Liver (tissue), 9 donors: ENCODE measurements around the gene WIPI1. TPM values are rescaled to one million over a fixed set of nuclear protein-coding genes. Genes with fewer than 3 reads are reported as not detected.

Source experiments
- DNase-seq: peaks from one replicate; pipeline ENCODE4 v3.0.0-alpha.2; 2017; ENCODE audit warnings: low spot score
- H3K27ac ChIP-seq, 2 donors: one replicate each; pipeline ENCODE4 v1.7.0; 2013; ENCODE audit warnings: inconsistent platforms in 2 of 2, low read length in 2 of 2, control low read depth in 1 of 2, low read depth in 1 of 2, mild to moderate bottlenecking in 1 of 2
- H3K27me3 ChIP-seq, 4 donors: one replicate each; pipeline versions ENCODE4 v1.6.1 to v1.7.0; 2013; ENCODE audit warnings: low read length in 3 of 4, inconsistent platforms in 1 of 4, mild to moderate bottlenecking in 1 of 4, moderate library complexity in 1 of 4; ENCODE audit not compliant: control insufficient read depth in 4 of 4, insufficient read depth in 4 of 4
- H3K36me3 ChIP-seq, 4 donors: one replicate each; pipeline versions ENCODE4 v1.6.1 to v1.7.0; 2013; ENCODE audit warnings: low read length in 3 of 4, mild to moderate bottlenecking in 3 of 4, low read depth in 1 of 4, moderate library complexity in 1 of 4; ENCODE audit not compliant: control insufficient read depth in 4 of 4, insufficient read depth in 3 of 4
- H3K4me1 ChIP-seq, 4 donors: one replicate each; pipeline versions ENCODE4 v1.6.1 to v1.7.0; 2013; ENCODE audit warnings: low read length in 3 of 4, mild to moderate bottlenecking in 3 of 4, moderate library complexity in 1 of 4; ENCODE audit not compliant: control insufficient read depth in 4 of 4, insufficient read depth in 4 of 4
- H3K4me3 ChIP-seq, 3 donors: one replicate each; pipeline versions ENCODE4 v1.6.1 to v1.7.0; 2013; ENCODE audit warnings: low read length in 3 of 3, control low read depth in 1 of 3, low read depth in 1 of 3, mild to moderate bottlenecking in 1 of 3
- H3K9ac ChIP-seq, 2 donors: one replicate each; pipeline ENCODE4 v1.7.0; 2013; ENCODE audit warnings: low read length in 2 of 2, mild to moderate bottlenecking in 2 of 2, moderate library complexity in 2 of 2, control low read depth in 1 of 2, low read depth in 1 of 2
- H3K9me3 ChIP-seq, 4 donors: one replicate each; pipeline versions ENCODE4 v1.6.1 to v1.7.0; 2013; ENCODE audit warnings: low read length in 3 of 4; ENCODE audit not compliant: control insufficient read depth in 4 of 4
- EGR1 ChIP-seq, 2 donors: IDR thresholded peaks; 2 replicates each; pipeline ENCODE4 v1.6.1; 2016 to 2018; ENCODE audit warnings: antibody characterized with exemption in 2 of 2, low read depth in 2 of 2
- FOXA1 ChIP-seq: IDR thresholded peaks from 2 replicates; pipeline ENCODE4 v1.6.1; 2016; ENCODE audit warnings: antibody characterized with exemption
- FOXA2 ChIP-seq: IDR thresholded peaks from 2 replicates; pipeline ENCODE4 v1.6.1; 2016; ENCODE audit warnings: antibody characterized with exemption
- GABPA ChIP-seq, 2 donors: IDR thresholded peaks in 1 of 2; conservative IDR thresholded peaks in 1 of 2; 2 replicates each; pipeline ENCODE4 v1.6.1; 2016; ENCODE audit warnings: antibody characterized with exemption in 2 of 2, mild to moderate bottlenecking in 1 of 2, moderate library complexity in 1 of 2
- HNF4A ChIP-seq, 2 donors: conservative IDR thresholded peaks; 2 replicates each; pipeline ENCODE4 v1.6.1; 2016; ENCODE audit warnings: antibody characterized with exemption in 2 of 2, mild to moderate bottlenecking in 2 of 2
- HNF4G ChIP-seq: IDR thresholded peaks from 2 replicates; pipeline ENCODE4 v1.6.1; 2016; ENCODE audit warnings: antibody characterized with exemption
- JUND ChIP-seq, 2 donors: IDR thresholded peaks; 2 replicates each; pipeline ENCODE4 v1.6.1; 2016; ENCODE audit warnings: antibody characterized with exemption in 2 of 2
- NR2F2 ChIP-seq: IDR thresholded peaks from 2 replicates; pipeline ENCODE4 v1.6.1; 2016; ENCODE audit warnings: antibody characterized with exemption
- RAD21 ChIP-seq, 2 donors: IDR thresholded peaks; 2 replicates each; pipeline ENCODE4 v1.6.1; 2016; ENCODE audit warnings: antibody characterized with exemption in 2 of 2, mild to moderate bottlenecking in 2 of 2
- RXRA ChIP-seq, 2 donors: IDR thresholded peaks; 2 replicates each; pipeline ENCODE4 v1.6.1; 2017 to 2018; ENCODE audit warnings: antibody characterized with exemption in 2 of 2, mild to moderate bottlenecking in 1 of 2
- SP1 ChIP-seq: IDR thresholded peaks from 2 replicates; pipeline ENCODE4 v1.6.1; 2018; ENCODE audit warnings: antibody characterized with exemption, mild to moderate bottlenecking
- TAF1 ChIP-seq: conservative IDR thresholded peaks from 2 replicates; pipeline ENCODE4 v1.6.1; 2016; ENCODE audit warnings: antibody characterized with exemption, mild to moderate bottlenecking
- YY1 ChIP-seq: IDR thresholded peaks from 2 replicates; pipeline ENCODE4 v1.6.1; 2016; ENCODE audit warnings: antibody characterized with exemption, mild to moderate bottlenecking
- WGBS: extraction: QIAGEN DNeasy Blood & Tissue Kit; methylation state at CpG from one replicate; pipeline ENCODE4 v1.1.7; 2013; 5-methylcytosine and 5-hydroxymethylcytosine counted together
- polyA plus RNA-seq, 2 donors: library from polyadenylated mRNA; stranded (reverse) in 1 of 2; unstranded in 1 of 2; fragments of 200-250 nt in 1 of 2; fragments of >200 nt in 1 of 2; fragmentation: Nextera tagmentation in 1 of 2; extraction: Ambion mirVana in 1 of 2; gene quantifications; one replicate each; pipeline versions ENCODE4 v1.2.1 to v1.2.3, GENCODE V29; 2013 to 2015
- total RNA-seq, 2 donors: library from RNA; depleted of rRNA; stranded (reverse); fragments of >200 nt; gene quantifications; one replicate each; pipeline ENCODE4 v1.2.3, GENCODE V29; 2014
- TF ChIP-seq, protein P1 (sequence below): IDR thresholded peaks from 2 replicates; pipeline ENCODE4 v1.6.1; 2016; ENCODE audit warnings: antibody characterized with exemption
- TF ChIP-seq, protein P2 (sequence below): fragments of 150-350 bp; IDR thresholded peaks from 2 replicates; pipeline ENCODE4 v1.5.1; 2017; ENCODE audit warnings: improper control_type of control experiment, low read depth, low read length; ENCODE audit not compliant: missing input control
- TF ChIP-seq, protein P3 (sequence below): IDR thresholded peaks from 2 replicates; pipeline ENCODE4 v1.6.1; 2016; ENCODE audit warnings: antibody characterized with exemption
- TF ChIP-seq, protein P4 (sequence below): IDR thresholded peaks from 2 replicates; pipeline ENCODE4 v1.6.1; 2016; ENCODE audit warnings: antibody characterized with exemption
- TF ChIP-seq, protein P5 (sequence below): IDR thresholded peaks from 2 replicates; pipeline ENCODE4 v1.6.1; 2016; ENCODE audit warnings: antibody characterized with exemption, mild to moderate bottlenecking
- donor health status: healthy.
- donor health status: healthy.
- donor health status: healthy.
- donor health status: healthy.
- donor health status: healthy.

The WIPI1 gene
- total and polyA plus RNA-seq, 4 donors = 21.1 to 48.6 (median 29.8) TPM

DNA sequence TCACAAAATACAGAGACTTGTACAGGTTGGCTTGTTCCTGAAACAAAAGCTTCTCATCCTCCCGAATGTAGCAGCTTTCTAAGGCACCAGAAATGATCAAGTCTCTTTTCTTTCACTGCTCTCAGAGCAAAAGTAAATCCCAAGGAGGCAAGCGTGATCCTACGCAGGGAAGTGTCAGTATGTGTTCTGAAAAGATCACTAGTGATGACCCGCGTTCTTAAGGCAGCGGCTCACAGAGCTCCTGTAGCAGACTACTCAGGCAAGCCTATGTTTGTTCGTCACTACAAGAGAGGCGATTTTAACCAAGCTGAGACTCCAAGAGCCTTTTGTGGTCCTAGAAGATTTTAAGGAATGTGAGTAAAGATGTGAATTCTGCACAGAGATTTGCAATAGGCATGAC, 34.5 kb downstream of the WIPI1 start:
- H3K36me3 ChIP-seq = peaks cover 5 to 28% (median 16%) of the 10 kb centered on the region in 4 donors
- WGBS = 96% methylated on average over 8 of the region's 8 CpGs
- no peak overlapping the region for H3K9ac ChIP-seq

DNA sequence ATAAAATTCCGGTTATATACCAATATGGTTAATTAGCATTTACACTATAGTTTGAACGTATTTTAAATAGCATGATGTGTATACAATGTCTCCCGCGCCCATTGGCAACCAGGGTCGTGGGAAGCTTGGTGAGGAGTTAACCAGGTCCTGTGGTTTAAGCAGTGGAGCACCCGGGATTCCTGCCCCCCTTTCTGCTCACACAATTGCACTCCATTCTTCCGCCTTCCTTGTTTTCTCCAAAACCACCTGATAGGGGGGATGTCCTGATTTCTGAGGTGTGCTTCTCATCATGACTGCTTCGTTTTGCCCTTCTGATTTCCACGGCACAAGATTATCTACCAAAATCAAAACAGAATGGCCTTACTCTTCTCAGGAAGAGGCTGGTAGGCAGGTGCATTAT, 35.8 kb downstream of the WIPI1 start:
- H3K4me1 ChIP-seq = peaks cover 0 to 1% (median 0%) of the 10 kb centered on the region in 4 donors
- WGBS = 96% methylated on average over 9 of the region's 9 CpGs
- H3K27ac ChIP-seq = no peak overlapping the region
- no peaks in the 10 kb centered on the region for H3K9me3 ChIP-seq
- no peak for DNase-seq
- H3K27me3 ChIP-seq = no peaks in the 10 kb centered on the region
- H3K9ac ChIP-seq = no peak overlapping the region
- no peak overlapping the region for H3K4me3 ChIP-seq
- TF ChIP-seq, protein P1, sequence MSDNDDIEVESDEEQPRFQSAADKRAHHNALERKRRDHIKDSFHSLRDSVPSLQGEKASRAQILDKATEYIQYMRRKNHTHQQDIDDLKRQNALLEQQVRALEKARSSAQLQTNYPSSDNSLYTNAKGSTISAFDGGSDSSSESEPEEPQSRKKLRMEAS = no peak
- no peak for TF ChIP-seq HNF4A (conservative IDR thresholded peaks at IDR 0.05)
- no peak for TF ChIP-seq HNF4G
- TF ChIP-seq, protein P2, sequence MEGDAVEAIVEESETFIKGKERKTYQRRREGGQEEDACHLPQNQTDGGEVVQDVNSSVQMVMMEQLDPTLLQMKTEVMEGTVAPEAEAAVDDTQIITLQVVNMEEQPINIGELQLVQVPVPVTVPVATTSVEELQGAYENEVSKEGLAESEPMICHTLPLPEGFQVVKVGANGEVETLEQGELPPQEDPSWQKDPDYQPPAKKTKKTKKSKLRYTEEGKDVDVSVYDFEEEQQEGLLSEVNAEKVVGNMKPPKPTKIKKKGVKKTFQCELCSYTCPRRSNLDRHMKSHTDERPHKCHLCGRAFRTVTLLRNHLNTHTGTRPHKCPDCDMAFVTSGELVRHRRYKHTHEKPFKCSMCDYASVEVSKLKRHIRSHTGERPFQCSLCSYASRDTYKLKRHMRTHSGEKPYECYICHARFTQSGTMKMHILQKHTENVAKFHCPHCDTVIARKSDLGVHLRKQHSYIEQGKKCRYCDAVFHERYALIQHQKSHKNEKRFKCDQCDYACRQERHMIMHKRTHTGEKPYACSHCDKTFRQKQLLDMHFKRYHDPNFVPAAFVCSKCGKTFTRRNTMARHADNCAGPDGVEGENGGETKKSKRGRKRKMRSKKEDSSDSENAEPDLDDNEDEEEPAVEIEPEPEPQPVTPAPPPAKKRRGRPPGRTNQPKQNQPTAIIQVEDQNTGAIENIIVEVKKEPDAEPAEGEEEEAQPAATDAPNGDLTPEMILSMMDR = no peak
- no peak for TF ChIP-seq EGR1 (IDR thresholded peaks at IDR 0.05; ENCODE audit: low read depth in 2 of 2)
- no peak for TF ChIP-seq GABPA (IDR thresholded peaks at IDR 0.05 in 1 of 2, conservative IDR thresholded peaks at IDR 0.05 in 1 of 2)
- TF ChIP-seq SP1 = no peak
- TF ChIP-seq, protein P3, sequence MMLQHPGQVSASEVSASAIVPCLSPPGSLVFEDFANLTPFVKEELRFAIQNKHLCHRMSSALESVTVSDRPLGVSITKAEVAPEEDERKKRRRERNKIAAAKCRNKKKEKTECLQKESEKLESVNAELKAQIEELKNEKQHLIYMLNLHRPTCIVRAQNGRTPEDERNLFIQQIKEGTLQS = no peak
- TF ChIP-seq TAF1 = no peak
- TF ChIP-seq FOXA2 = no peak
- TF ChIP-seq JUND (IDR thresholded peaks at IDR 0.05) = no peak
- no peak for TF ChIP-seq RAD21 (IDR thresholded peaks at IDR 0.05)
- no peak for TF ChIP-seq NR2F2
- no peak for TF ChIP-seq FOXA1
- TF ChIP-seq, protein P4, sequence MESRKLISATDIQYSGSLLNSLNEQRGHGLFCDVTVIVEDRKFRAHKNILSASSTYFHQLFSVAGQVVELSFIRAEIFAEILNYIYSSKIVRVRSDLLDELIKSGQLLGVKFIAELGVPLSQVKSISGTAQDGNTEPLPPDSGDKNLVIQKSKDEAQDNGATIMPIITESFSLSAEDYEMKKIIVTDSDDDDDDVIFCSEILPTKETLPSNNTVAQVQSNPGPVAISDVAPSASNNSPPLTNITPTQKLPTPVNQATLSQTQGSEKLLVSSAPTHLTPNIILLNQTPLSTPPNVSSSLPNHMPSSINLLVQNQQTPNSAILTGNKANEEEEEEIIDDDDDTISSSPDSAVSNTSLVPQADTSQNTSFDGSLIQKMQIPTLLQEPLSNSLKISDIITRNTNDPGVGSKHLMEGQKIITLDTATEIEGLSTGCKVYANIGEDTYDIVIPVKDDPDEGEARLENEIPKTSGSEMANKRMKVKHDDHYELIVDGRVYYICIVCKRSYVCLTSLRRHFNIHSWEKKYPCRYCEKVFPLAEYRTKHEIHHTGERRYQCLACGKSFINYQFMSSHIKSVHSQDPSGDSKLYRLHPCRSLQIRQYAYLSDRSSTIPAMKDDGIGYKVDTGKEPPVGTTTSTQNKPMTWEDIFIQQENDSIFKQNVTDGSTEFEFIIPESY = no peak
- TF ChIP-seq, protein P5, sequence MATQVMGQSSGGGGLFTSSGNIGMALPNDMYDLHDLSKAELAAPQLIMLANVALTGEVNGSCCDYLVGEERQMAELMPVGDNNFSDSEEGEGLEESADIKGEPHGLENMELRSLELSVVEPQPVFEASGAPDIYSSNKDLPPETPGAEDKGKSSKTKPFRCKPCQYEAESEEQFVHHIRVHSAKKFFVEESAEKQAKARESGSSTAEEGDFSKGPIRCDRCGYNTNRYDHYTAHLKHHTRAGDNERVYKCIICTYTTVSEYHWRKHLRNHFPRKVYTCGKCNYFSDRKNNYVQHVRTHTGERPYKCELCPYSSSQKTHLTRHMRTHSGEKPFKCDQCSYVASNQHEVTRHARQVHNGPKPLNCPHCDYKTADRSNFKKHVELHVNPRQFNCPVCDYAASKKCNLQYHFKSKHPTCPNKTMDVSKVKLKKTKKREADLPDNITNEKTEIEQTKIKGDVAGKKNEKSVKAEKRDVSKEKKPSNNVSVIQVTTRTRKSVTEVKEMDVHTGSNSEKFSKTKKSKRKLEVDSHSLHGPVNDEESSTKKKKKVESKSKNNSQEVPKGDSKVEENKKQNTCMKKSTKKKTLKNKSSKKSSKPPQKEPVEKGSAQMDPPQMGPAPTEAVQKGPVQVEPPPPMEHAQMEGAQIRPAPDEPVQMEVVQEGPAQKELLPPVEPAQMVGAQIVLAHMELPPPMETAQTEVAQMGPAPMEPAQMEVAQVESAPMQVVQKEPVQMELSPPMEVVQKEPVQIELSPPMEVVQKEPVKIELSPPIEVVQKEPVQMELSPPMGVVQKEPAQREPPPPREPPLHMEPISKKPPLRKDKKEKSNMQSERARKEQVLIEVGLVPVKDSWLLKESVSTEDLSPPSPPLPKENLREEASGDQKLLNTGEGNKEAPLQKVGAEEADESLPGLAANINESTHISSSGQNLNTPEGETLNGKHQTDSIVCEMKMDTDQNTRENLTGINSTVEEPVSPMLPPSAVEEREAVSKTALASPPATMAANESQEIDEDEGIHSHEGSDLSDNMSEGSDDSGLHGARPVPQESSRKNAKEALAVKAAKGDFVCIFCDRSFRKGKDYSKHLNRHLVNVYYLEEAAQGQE = no peak
- TF ChIP-seq YY1 = no peak
- TF ChIP-seq RXRA (IDR thresholded peaks at IDR 0.05) = no peak
- peaks cover 5 to 28% (median 12%) of the 10 kb centered on the region in 4 donors for H3K36me3 ChIP-seq

More for the DNA sequence above, 34.5 kb downstream of the WIPI1 start:
- Histone ChIP-seq H3K9me3 (no peaks in the 10 kb centered on the region), H3K27me3 (no peaks in the 10 kb centered on the region), H3K4me1 (peaks cover 0 to 1% (median 0%) of the 10 kb centered on the region in 4 donors), H3K27ac (no peak overlapping the region), H3K4me3 (no peak overlapping the region)
- TF ChIP-seq TAF1 (no peak), YY1 (no peak), GABPA (IDR thresholded peaks at IDR 0.05 in 1 of 2, conservative IDR thresholded peaks at IDR 0.05 in 1 of 2) (no peak), HNF4G (no peak)
- TF ChIP-seq, protein P2 = no peak
- no peak for DNase-seq
